DND-41 (cell line): ENCODE measurements around the gene DNAJC5.

Source experiments
- ATAC-seq: fragments of 200-7000 bp; cut with Tn5 transposase; 3 replicates; pipeline ENCODE4 v1.9.1; 2021; ENCODE audit warnings: low read depth; ENCODE audit not compliant: insufficient read depth
- DNase-seq: peaks from one replicate; pipeline ENCODE4 v3.0.0-alpha.2; 2020
- H2AFZ ChIP-seq: 2 replicates; pipeline ENCODE4 v1.6.0; 2012; ENCODE audit warnings: low read depth, low read length
- H3K27ac ChIP-seq: 2 replicates; pipeline ENCODE4 v1.5.1; 2012; ENCODE audit warnings: low read length, inconsistent platforms
- H3K27me3 ChIP-seq: fragments of 200-600 bp; sonication (generic); 2 replicates; pipeline ENCODE4 v1.6.0; 2012; ENCODE audit warnings: low read length, mild to moderate bottlenecking, inconsistent platforms; ENCODE audit not compliant: insufficient read depth, poor library complexity
- H3K36me3 ChIP-seq: 2 replicates; pipeline ENCODE4 v1.5.1; 2012; ENCODE audit warnings: low read length, inconsistent platforms; ENCODE audit not compliant: insufficient read depth
- H3K4me1 ChIP-seq: 2 replicates; pipeline ENCODE4 v1.5.1; 2012; ENCODE audit warnings: mild to moderate bottlenecking, low read length; ENCODE audit not compliant: insufficient read depth
- H3K4me2 ChIP-seq: 2 replicates; pipeline ENCODE4 v1.6.0; 2012; ENCODE audit warnings: mild to moderate bottlenecking, moderate library complexity, low read length, inconsistent platforms; ENCODE audit not compliant: insufficient read depth
- H3K4me3 ChIP-seq, 2 experiments: fragments of 200-600 bp in 1 of 2; shearing (Covaris generic) in 1 of 2; 2 replicates each; pipeline ENCODE4 v1.5.1; 2012 to 2016; ENCODE audit warnings: inconsistent platforms in 2 of 2, low read length in 2 of 2, mild to moderate bottlenecking in 2 of 2, low read depth in 1 of 2, moderate library complexity in 1 of 2
- H3K79me2 ChIP-seq: 2 replicates; pipeline ENCODE4 v1.6.0; 2012; ENCODE audit warnings: low read length, inconsistent platforms; ENCODE audit not compliant: insufficient read depth
- H3K9ac ChIP-seq: 2 replicates; pipeline ENCODE4 v1.6.0; 2012; ENCODE audit warnings: low read depth, mild to moderate bottlenecking, inconsistent platforms, low read length, moderate library complexity
- H3K9me3 ChIP-seq: 2 replicates; pipeline ENCODE4 v1.5.1; 2012; ENCODE audit warnings: low read length, moderate library complexity, mild to moderate bottlenecking, inconsistent platforms; ENCODE audit not compliant: insufficient read depth, severe bottlenecking
- H4K20me1 ChIP-seq: 2 replicates; pipeline ENCODE4 v1.6.0; 2012; ENCODE audit warnings: low read length; ENCODE audit not compliant: insufficient read depth
- CTCF ChIP-seq: IDR thresholded peaks from 2 replicates; pipeline ENCODE4 v1.5.1; 2012; ENCODE audit warnings: borderline replicate concordance, low read length, moderate library complexity, mild to moderate bottlenecking; ENCODE audit not compliant: poor library complexity, severe bottlenecking; ENCODE audit errors: extremely low read depth
- EZH2 ChIP-seq: IDR thresholded peaks from 3 replicates; pipeline ENCODE4 v1.6.1; 2012; ENCODE audit warnings: borderline replicate concordance, low read depth, mild to moderate bottlenecking, moderate library complexity, low read length, inconsistent platforms; ENCODE audit not compliant: severe bottlenecking

Gene DNAJC5

DNA sequence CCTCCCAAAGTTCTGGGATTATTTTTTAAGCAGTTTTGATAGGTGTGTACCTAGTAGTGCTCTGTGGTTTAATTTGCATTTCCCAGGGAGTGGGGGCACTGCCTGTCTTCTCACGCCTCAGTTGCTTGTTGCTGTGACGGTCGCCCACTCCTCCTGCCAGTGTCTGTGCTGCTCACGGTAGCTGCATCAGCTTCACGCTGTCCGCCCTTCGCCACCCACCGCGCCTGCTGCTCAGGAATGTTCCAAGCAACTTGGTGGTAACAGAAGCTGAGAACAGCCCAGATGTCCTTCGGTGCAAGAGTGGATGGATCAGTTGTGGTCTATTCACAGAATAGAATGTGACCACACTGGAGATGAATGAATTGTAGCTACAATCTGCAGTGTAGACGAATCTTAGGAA, 22.9 kb downstream of the DNAJC5 start:
- H3K4me3 ChIP-seq = no peak overlapping the region
- no peak overlapping the region for H3K4me2 ChIP-seq
- H3K4me1 ChIP-seq = no peaks in the 10 kb centered on the region
- H3K79me2 ChIP-seq = peaks cover 92% of the 10 kb centered on the region
- H3K9me3 ChIP-seq = peaks cover 5% of the 10 kb centered on the region
- TF ChIP-seq EZH2 = no peak
- TF ChIP-seq CTCF = no peak
- H3K27ac ChIP-seq = no peak overlapping the region; the same call in 1 of the 2 replicates
- no peak for DNase-seq
- peaks cover 58% of the 10 kb centered on the region for H4K20me1 ChIP-seq
- no peak overlapping the region for H3K9ac ChIP-seq
- H3K36me3 ChIP-seq = peaks cover 59% of the 10 kb centered on the region
- H2AFZ ChIP-seq = no peak overlapping the region
- no peaks in the 10 kb centered on the region for H3K27me3 ChIP-seq
- no peak for ATAC-seq

DNA sequence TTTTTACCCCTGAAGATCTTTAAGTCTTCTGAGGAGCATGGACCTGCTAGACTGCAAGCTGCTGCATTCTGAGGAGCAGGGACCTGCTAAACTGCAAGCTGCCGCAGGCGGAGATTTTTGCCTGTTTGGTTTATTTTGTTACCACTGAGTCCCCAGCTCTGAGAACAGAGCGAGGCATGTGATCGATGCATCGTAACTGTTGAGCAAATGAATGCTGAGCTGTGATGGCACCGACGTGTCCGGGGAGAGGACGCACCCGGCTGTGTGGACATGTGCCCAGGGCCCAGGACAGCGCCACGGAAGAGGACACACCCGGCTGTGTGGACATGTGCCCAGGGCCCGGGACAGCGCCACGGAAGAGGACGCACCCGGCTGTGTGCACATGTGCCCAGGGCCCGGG, 24.2 kb downstream of the DNAJC5 start:
- no peak overlapping the region for H3K9ac ChIP-seq
- H3K79me2 ChIP-seq = peaks cover 91% of the 10 kb centered on the region
- no peak overlapping the region for H2AFZ ChIP-seq
- peaks cover 5% of the 10 kb centered on the region for H3K9me3 ChIP-seq
- ATAC-seq (no peak), DNase-seq (no peak)
- no peak overlapping the region for H3K4me3 ChIP-seq
- H3K27me3 ChIP-seq = no peaks in the 10 kb centered on the region
- peaks cover 50% of the 10 kb centered on the region for H4K20me1 ChIP-seq
- H3K36me3 ChIP-seq = peaks cover 53% of the 10 kb centered on the region
- no peak overlapping the region for H3K4me2 ChIP-seq
- no peak for TF ChIP-seq CTCF
- no peak for TF ChIP-seq EZH2
- no peaks in the 10 kb centered on the region; the same call in 1 of the 2 replicates for H3K4me1 ChIP-seq
- H3K27ac ChIP-seq = no peak overlapping the region

DNA sequence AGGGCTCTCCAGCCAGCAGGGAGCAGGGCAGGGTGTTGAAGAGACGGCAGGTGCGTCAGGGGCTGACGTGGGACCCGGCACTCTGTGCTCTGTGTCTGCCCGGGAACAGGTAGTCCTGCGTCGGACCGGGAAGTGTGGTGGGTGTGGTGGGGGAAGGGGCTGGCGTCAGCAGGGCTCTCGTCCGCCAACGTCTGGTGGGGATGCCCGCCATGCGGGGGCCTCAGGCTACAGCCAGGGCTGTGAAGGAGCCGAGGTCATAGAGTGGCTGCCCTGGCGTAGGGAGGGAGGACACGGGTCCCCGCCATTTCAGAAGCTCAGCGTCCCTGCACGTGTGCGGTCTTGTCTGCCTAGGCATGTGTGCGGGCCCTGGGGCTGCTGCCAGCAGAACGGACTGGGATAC, 25.3 kb downstream of the DNAJC5 start:
- peaks cover 54% of the 10 kb centered on the region for H4K20me1 ChIP-seq
- TF ChIP-seq EZH2 = no peak
- no peak for TF ChIP-seq CTCF
- ATAC-seq = no peak
- no peak overlapping the region for H3K9ac ChIP-seq
- no peaks in the 10 kb centered on the region; the same call in 1 of the 2 replicates for H3K4me1 ChIP-seq
- H3K4me3 ChIP-seq = no peak overlapping the region
- no peak overlapping the region for H3K27ac ChIP-seq
- no peak overlapping the region for H2AFZ ChIP-seq
- no peak for DNase-seq
- no peak overlapping the region for H3K4me2 ChIP-seq
- peaks cover 3% of the 10 kb centered on the region for H3K9me3 ChIP-seq
- peaks cover 45% of the 10 kb centered on the region for H3K36me3 ChIP-seq
- no peaks in the 10 kb centered on the region for H3K27me3 ChIP-seq
- H3K79me2 ChIP-seq = peaks cover 91% of the 10 kb centered on the region

DNA sequence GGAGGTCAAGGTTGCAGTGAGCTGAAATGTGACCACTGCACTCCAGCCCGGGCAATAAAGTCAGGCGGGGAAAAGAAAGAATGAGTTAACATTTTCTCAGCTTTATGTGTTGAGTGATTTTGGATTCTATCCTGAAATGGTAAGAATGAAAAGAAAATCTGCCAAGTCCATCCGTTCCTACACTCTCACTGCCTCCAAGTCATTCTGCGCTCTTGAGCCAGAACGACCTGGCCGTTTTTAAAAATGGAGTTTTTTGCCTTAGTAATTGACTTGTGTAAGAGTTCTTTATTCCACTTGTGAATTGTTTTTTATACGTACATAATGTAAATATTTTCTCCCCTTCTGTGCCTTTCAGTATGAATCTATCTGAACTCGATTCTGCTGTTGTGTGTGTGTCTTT, 28.7 kb downstream of the DNAJC5 start:
- Histone ChIP-seq H3K27ac (no peak overlapping the region; the same call in 1 of the 2 replicates), H3K36me3 (peaks cover 51% of the 10 kb centered on the region), H3K4me3 (no peak overlapping the region), H3K4me1 (no peaks in the 10 kb centered on the region; the same call in 1 of the 2 replicates), H3K4me2 (no peak overlapping the region), H3K9me3 (no peaks in the 10 kb centered on the region), H3K9ac (no peak overlapping the region), H3K79me2 (peaks cover 81% of the 10 kb centered on the region), H3K27me3 (no peaks in the 10 kb centered on the region), H4K20me1 (peaks cover 63% of the 10 kb centered on the region), H2AFZ (no peak overlapping the region)
- no peak for TF ChIP-seq CTCF
- TF ChIP-seq EZH2 = no peak
- ATAC-seq (no peak), DNase-seq (no peak)
